A549 (cell line): ENCODE measurements around the gene CCL25. TPM values are rescaled to one million over a fixed set of nuclear protein-coding genes. Genes with fewer than 3 reads are reported as not detected.
A peak's percentile ranks its signal among the peaks of the same experiment; 100 is the strongest.

ENCODE experiments used
- ATAC-seq, 2 experiments: fragments of 200-7000 bp in 1 of 2; fragments of >200 bp in 1 of 2; cut with Nextera tagmentation in 1 of 2; cut with Tn5 transposase in 1 of 2; 3 replicates each; pipeline versions ENCODE4 v1.8.0 to v1.9.1; 2018 to 2020; ENCODE audit warnings: mild to moderate bottlenecking in 1 of 2, moderate library complexity in 1 of 2
- CTCF ChIA-PET: fragments of 300-600 bp; sonication (Branson Sonifier 250); formaldehyde crosslinking; extraction: SDS; loops from one replicate; lab custom pipeline; 2021; ENCODE audit warnings: antibody characterized with exemption, inconsistent platforms; lab: Yijun Ruan, JAX
- POLR2A ChIA-PET: fragments of 350-600 bp; formaldehyde crosslinking; extraction: SDS; loops from one replicate; lab custom pipeline; 2021; ENCODE audit warnings: antibody characterized with exemption, inconsistent platforms; lab: Yijun Ruan, JAX
- DNase-seq, 2 experiments: peaks; one replicate each; pipeline versions ENCODE4 v3.0.0 to v3.0.0-alpha.2; 2011 to 2016; ENCODE audit warnings: low read depth in 1 of 2, low spot score in 1 of 2
- FAIRE-seq: peaks from 2 replicates; lab custom pipeline; 2011; peaks lifted over from hg19 to GRCh38; lab: Jason Lieb, UNC
- H3K27ac ChIP-seq, 2 experiments: fragments of >200 bp; sonication (Bioruptor Twin); formaldehyde crosslinking; 3 replicates each; pipeline ENCODE4 v1.5.1; 2016 to 2017
- H3K4me1 ChIP-seq: fragments of >200 bp; sonication (Bioruptor Twin); formaldehyde crosslinking; 3 replicates; pipeline ENCODE4 v1.6.1; 2016
- H3K4me2 ChIP-seq: fragments of >200 bp; sonication (Bioruptor Twin); formaldehyde crosslinking; 3 replicates; pipeline ENCODE4 v1.6.1; 2016
- H3K4me3 ChIP-seq: fragments of >200 bp; sonication (Bioruptor Twin); formaldehyde crosslinking; 3 replicates; pipeline ENCODE4 v1.5.1; 2016
- H3K9me3 ChIP-seq: fragments of >200 bp; sonication (Bioruptor Twin); formaldehyde crosslinking; 3 replicates; pipeline ENCODE4 v1.6.1; 2016
- CEBPB ChIP-seq, 2 experiments: fragments of >200 bp in 1 of 2; sonication (Bioruptor Twin) in 1 of 2; formaldehyde crosslinking in 1 of 2; IDR thresholded peaks; 2 replicates each; pipeline ENCODE4 v1.6.1; 2012 to 2016
- CHD2 ChIP-seq: fragments of 150-350 bp; IDR thresholded peaks from 2 replicates; pipeline ENCODE4 v1.6.1; 2014; ENCODE audit warnings: low read length; ENCODE audit not compliant: partially characterized antibody
- CHD4 ChIP-seq: fragments of 200-600 bp; sonication (generic); IDR thresholded peaks from 2 replicates; pipeline ENCODE4 v1.6.1; 2016; ENCODE audit warnings: antibody characterized with exemption, mild to moderate bottlenecking, borderline replicate concordance
- EP300 ChIP-seq, 2 experiments: fragments of >200 bp; sonication (Bioruptor Twin); formaldehyde crosslinking; IDR thresholded peaks; 2 replicates in 1 of 2; 3 replicates in 1 of 2; pipeline ENCODE4 v1.6.1; 2016 to 2017
- ESRRA ChIP-seq: fragments of 150-350 bp; IDR thresholded peaks from 2 replicates; pipeline ENCODE4 v1.6.1; 2014; ENCODE audit warnings: mild to moderate bottlenecking, low read length, borderline replicate concordance
- HDAC2 ChIP-seq: fragments of 200-600 bp; sonication (generic); IDR thresholded peaks from 2 replicates; pipeline ENCODE4 v1.6.1; 2016
- HEYL ChIP-seq: fragments of 250-450 bp; sonication (Bioruptor Pico); IDR thresholded peaks from 2 replicates; pipeline ENCODE4 v1.8.0; 2021; ENCODE audit warnings: mild to moderate bottlenecking, moderate library complexity
- HOXA7 ChIP-seq: fragments of 250-450 bp; sonication (Bioruptor Pico); IDR thresholded peaks from 2 replicates; pipeline ENCODE4 v1.5.0; 2020; ENCODE audit warnings: mild to moderate bottlenecking, moderate library complexity
- HOXB13 ChIP-seq: fragments of 250-450 bp; sonication (Bioruptor Pico); IDR thresholded peaks from 2 replicates; pipeline ENCODE4 v1.5.0; 2020; ENCODE audit warnings: low read depth, mild to moderate bottlenecking, moderate library complexity
- KDM5A ChIP-seq: fragments of 200-600 bp; sonication (generic); IDR thresholded peaks from 2 replicates; pipeline ENCODE4 v1.6.1; 2016; ENCODE audit warnings: antibody characterized with exemption, mild to moderate bottlenecking
- MAFK ChIP-seq: fragments of 450-650 bp; IDR thresholded peaks from 2 replicates; pipeline ENCODE4 v1.6.1; 2014; ENCODE audit not compliant: partially characterized antibody
- MAZ ChIP-seq: fragments of 150-350 bp; IDR thresholded peaks from 2 replicates; pipeline ENCODE4 v1.6.1; 2014; ENCODE audit warnings: antibody characterized with exemption, low read depth, low read length, borderline replicate concordance
- NFE2L2 ChIP-seq: fragments of 150-350 bp; conservative IDR thresholded peaks from 2 replicates; pipeline ENCODE4 v1.6.1; 2014; ENCODE audit warnings: low read length
- PHF8 ChIP-seq: fragments of 200-600 bp; sonication (generic); IDR thresholded peaks from 2 replicates; pipeline ENCODE4 v1.6.1; 2016; ENCODE audit warnings: low read depth, mild to moderate bottlenecking, antibody characterized with exemption, moderate library complexity, borderline replicate concordance
- POLR2A ChIP-seq: IDR thresholded peaks from 2 replicates; pipeline ENCODE4 v1.6.1; 2012; ENCODE audit warnings: mild to moderate bottlenecking, low read length
- POLR2AphosphoS2 ChIP-seq: conservative IDR thresholded peaks from 2 replicates; pipeline ENCODE4 v1.6.1; 2012; ENCODE audit warnings: low read length, improper control_type of control experiment, inconsistent platforms
- RAD21 ChIP-seq, 2 experiments: fragments of >200 bp in 1 of 2; sonication (Bioruptor Twin) in 1 of 2; formaldehyde crosslinking in 1 of 2; IDR thresholded peaks in 1 of 2; conservative IDR thresholded peaks in 1 of 2; 2 replicates in 1 of 2; 3 replicates in 1 of 2; pipeline ENCODE4 v1.6.1; 2012 to 2018; ENCODE audit warnings: inconsistent platforms in 1 of 2
- RARB ChIP-seq: fragments of 250-450 bp; sonication (Bioruptor Pico); IDR thresholded peaks from 2 replicates; pipeline ENCODE4 v1.8.0; 2021; ENCODE audit warnings: mild to moderate bottlenecking, moderate library complexity
- REST ChIP-seq: fragments of 200-600 bp; sonication (generic); IDR thresholded peaks from 2 replicates; pipeline ENCODE4 v1.6.1; 2016; ENCODE audit warnings: antibody characterized with exemption, mild to moderate bottlenecking, moderate library complexity
- RNF2 ChIP-seq: fragments of 200-600 bp; sonication (generic); IDR thresholded peaks from 2 replicates; pipeline ENCODE4 v1.6.1; 2016; ENCODE audit warnings: low read depth, mild to moderate bottlenecking, antibody characterized with exemption, moderate library complexity, borderline replicate concordance
- ZC3H11A ChIP-seq: fragments of 450-650 bp; IDR thresholded peaks from 2 replicates; pipeline ENCODE4 v1.6.1; 2014; ENCODE audit warnings: antibody characterized with exemption, mild to moderate bottlenecking
- ZSCAN20 ChIP-seq: fragments of 250-450 bp; sonication (Bioruptor Pico); IDR thresholded peaks from 2 replicates; pipeline ENCODE4 v1.8.0; 2022; ENCODE audit warnings: mild to moderate bottlenecking, moderate library complexity
- WGBS: methylation state at CpG from one replicate; pipeline ENCODE4 v1.1.6; 2017; ENCODE audit errors: missing lambda C conversion rate; 5-methylcytosine and 5-hydroxymethylcytosine counted together
- polyA plus RNA-seq, 4 experiments: library from polyadenylated mRNA; depleted of rRNA in 3 of 4; stranded (reverse); fragments of >200 nt; fragmentation: RNase III in 1 of 4; extraction: RNeasy Plus Mini Kit Qiagen cat#74134 plus additional on column Dnase treatment in 1 of 4; gene quantifications; 2 replicates in 3 of 4; 3 replicates in 1 of 4; pipeline ENCODE4 v1.2.3, GENCODE V29; 2011 to 2017
- TF ChIP-seq, protein P1 (sequence below): fragments of 450-650 bp; IDR thresholded peaks from 2 replicates; pipeline ENCODE4 v1.6.1; 2014; ENCODE audit warnings: antibody characterized with exemption
- TF ChIP-seq, protein P2 (sequence below): IDR thresholded peaks from 2 replicates; pipeline ENCODE4 v1.6.1; 2012
- TF ChIP-seq, protein P3 (sequence below): fragments of >200 bp; sonication (Bioruptor Twin); formaldehyde crosslinking; IDR thresholded peaks from 2 replicates; pipeline ENCODE4 v1.6.1; 2016

Gene CCL25
- polyA plus RNA-seq, 2 of the 4 experiments (the other 2 are of a cell fraction) = not detected

GRCh38 chr19:8039231-8039630 lies 13.3 kb upstream of the CCL25 start:
- H3K4me2 ChIP-seq = no peak overlapping the region
- H3K4me3 ChIP-seq = no peak overlapping the region
- POLR2A ChIA-PET = no interaction called here
- H3K9me3 ChIP-seq = no peaks in the 10 kb centered on the region
- FAIRE-seq (no peak), ATAC-seq (no peak), DNase-seq (no peak)
- H3K27ac ChIP-seq = no peak overlapping the region
- 100% methylated on average over 3 of the region's 3 CpGs for WGBS
- H3K4me1 ChIP-seq = no peaks in the 10 kb centered on the region
- CTCF ChIA-PET = interaction anchor here (1.3 kb wide), 1 partner anchor 95 kb away, joined by 4 read pairs; no protein-coding TSS in a partner anchor
- TF ChIP-seq ZC3H11A (0 out of 2 replicates have a peak, but pooled peaks have one; percentile 17), REST (no peak)

GRCh38 chr19:8041531-8041931 lies 11.0 kb upstream of the CCL25 start:
- Histone ChIP-seq H3K27ac (no peak overlapping the region), H3K4me1 (no peaks in the 10 kb centered on the region), H3K9me3 (no peaks in the 10 kb centered on the region), H3K4me3 (no peak overlapping the region), H3K4me2 (no peak overlapping the region)
- ChIA-PET CTCF (no interaction called here), POLR2A (no interaction called here)
- ATAC-seq = no peak
- WGBS = 78% methylated on average over 7 of the region's 7 CpGs
- no peak for FAIRE-seq
- DNase-seq = no peak
- TF ChIP-seq, protein P1, sequence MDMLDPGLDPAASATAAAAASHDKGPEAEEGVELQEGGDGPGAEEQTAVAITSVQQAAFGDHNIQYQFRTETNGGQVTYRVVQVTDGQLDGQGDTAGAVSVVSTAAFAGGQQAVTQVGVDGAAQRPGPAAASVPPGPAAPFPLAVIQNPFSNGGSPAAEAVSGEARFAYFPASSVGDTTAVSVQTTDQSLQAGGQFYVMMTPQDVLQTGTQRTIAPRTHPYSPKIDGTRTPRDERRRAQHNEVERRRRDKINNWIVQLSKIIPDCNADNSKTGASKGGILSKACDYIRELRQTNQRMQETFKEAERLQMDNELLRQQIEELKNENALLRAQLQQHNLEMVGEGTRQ = no peak
- TF ChIP-seq KDM5A (no peak), ZC3H11A (no peak), HEYL (CRISPR knock-in tag) (no peak), ESRRA (no peak)

DNA sequence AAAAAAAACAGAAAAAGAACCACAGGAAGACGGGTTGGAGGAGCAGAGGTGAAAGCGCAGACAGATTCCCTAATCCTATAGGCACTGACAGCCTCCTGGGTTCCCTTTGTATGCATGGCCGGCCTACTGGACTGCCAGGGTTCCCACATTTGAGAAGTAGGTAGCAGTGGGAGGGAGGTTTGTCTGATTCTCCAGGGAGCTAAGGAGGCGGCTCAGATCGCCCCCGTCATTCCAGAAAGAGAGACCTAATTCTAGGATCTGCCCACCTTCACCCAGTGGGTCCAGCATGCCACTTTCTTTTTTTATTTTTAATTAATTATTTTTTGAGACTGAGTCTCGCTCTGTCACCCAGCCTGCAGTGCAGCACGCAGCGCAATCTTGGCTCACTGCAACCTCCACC lies 9.7 kb upstream of the CCL25 start:
- WGBS = 83% methylated on average over 9 of the region's 9 CpGs
- ChIA-PET CTCF (no interaction called here), POLR2A (interaction anchor here (0.6 kb wide), 1 partner anchor 9 kb away, joined by 5 read pairs; no protein-coding TSS in a partner anchor)
- TF ChIP-seq HOXB13 (CRISPR knock-in tag) (no peak), MAZ (no peak), CEBPB (IDR thresholded peaks at IDR 0.05) (no peak), RARB (CRISPR knock-in tag) (no peak), HDAC2 (no peak), RAD21 (conservative IDR thresholded peaks at IDR 0.05 in 1 of 2, IDR thresholded peaks at IDR 0.05 in 1 of 2) (no peak), CHD2 (no peak), CHD4 (no peak), ZSCAN20 (CRISPR knock-in tag) (no peak), PHF8 (no peak), NFE2L2 (no peak), HOXA7 (CRISPR knock-in tag) (no peak), EP300 (IDR thresholded peaks at IDR 0.05) (no peak), POLR2A (no peak), RNF2 (no peak), MAFK (no peak), POLR2AphosphoS2 (no peak)
- TF ChIP-seq, protein P2, sequence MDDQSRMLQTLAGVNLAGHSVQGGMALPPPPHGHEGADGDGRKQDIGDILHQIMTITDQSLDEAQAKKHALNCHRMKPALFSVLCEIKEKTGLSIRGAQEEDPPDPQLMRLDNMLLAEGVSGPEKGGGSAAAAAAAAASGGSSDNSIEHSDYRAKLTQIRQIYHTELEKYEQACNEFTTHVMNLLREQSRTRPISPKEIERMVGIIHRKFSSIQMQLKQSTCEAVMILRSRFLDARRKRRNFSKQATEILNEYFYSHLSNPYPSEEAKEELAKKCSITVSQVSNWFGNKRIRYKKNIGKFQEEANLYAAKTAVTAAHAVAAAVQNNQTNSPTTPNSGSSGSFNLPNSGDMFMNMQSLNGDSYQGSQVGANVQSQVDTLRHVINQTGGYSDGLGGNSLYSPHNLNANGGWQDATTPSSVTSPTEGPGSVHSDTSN = no peak
- TF ChIP-seq, protein P3, sequence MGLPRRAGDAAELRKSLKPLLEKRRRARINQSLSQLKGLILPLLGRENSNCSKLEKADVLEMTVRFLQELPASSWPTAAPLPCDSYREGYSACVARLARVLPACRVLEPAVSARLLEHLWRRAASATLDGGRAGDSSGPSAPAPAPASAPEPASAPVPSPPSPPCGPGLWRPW = no peak
- Histone ChIP-seq H3K4me3 (no peak overlapping the region), H3K27ac (no peak overlapping the region), H3K4me2 (no peak overlapping the region), H3K4me1 (no peaks in the 10 kb centered on the region), H3K9me3 (no peaks in the 10 kb centered on the region)
- ATAC-seq = no peak
- FAIRE-seq = no peak
- DNase-seq = no peak
